SH-SY5Y (cell line): ENCODE data around the gene NDUFAB1.

ENCODE experiments used
- GATA2 ChIP-seq: IDR thresholded peaks from 2 replicates; pipeline ENCODE4 v1.6.1; 2011; ENCODE audit warnings: mild to moderate bottlenecking, low read depth, low read length
- GATA3 ChIP-seq: IDR thresholded peaks from 2 replicates; pipeline ENCODE4 v1.6.1; 2011; ENCODE audit warnings: low read depth, mild to moderate bottlenecking, low read length, moderate library complexity

The NDUFAB1 gene

GRCh38 chr16:23535901-23536300 is 60.2 kb downstream of the NDUFAB1 start:
- TF ChIP-seq GATA3, result no peak
- no peak for TF ChIP-seq GATA2

GRCh38 chr16:23534868-23535860 is 61.0 kb downstream of the NDUFAB1 start:
- TF ChIP-seq GATA3 (no peak), GATA2 (no peak)

- no peak for TF ChIP-seq GATA2
- no peak for TF ChIP-seq GATA3
These were observed 63.7 kb downstream of the NDUFAB1 start for GRCh38 chr16:23532448-23532847.
